Prostate gland (tissue), 2 donors: ENCODE data around the gene ZNF576. TPM values are rescaled to one million over a fixed set of nuclear protein-coding genes. Genes with fewer than 3 reads are reported as not detected.

Experiments used
- DNase-seq: peaks from one replicate; pipeline ENCODE4 v3.0.0-alpha.2; 2019; ENCODE audit warnings: low spot score
- H3K27ac ChIP-seq, 2 donors: fragments of 200-600 bp; sonication (generic); 2 replicates each; pipeline ENCODE4 v1.5.1; 2017 to 2019
- H3K27me3 ChIP-seq: fragments of 200-600 bp; sonication (generic); replicated peaks from 2 replicates; pipeline ENCODE4 v1.5.1; 2019; ENCODE audit not compliant: insufficient read depth
- H3K36me3 ChIP-seq, 2 donors: fragments of 200-600 bp; sonication (generic); 1 replicate in 1 of 2; 2 replicates in 1 of 2; pipeline versions ENCODE4 v1.5.1 to v1.8.1; 2017 to 2019
- H3K4me1 ChIP-seq: fragments of 200-600 bp; sonication (generic); replicated peaks from 2 replicates; pipeline ENCODE4 v1.5.1; 2019
- H3K4me3 ChIP-seq, 2 donors: fragments of 200-600 bp; sonication (generic); 2 replicates each; pipeline ENCODE4 v1.5.1; 2017 to 2019
- H3K9me3 ChIP-seq: fragments of 200-600 bp; sonication (generic); 2 replicates; pipeline ENCODE4 v1.5.1; 2017
- POLR2A ChIP-seq: fragments of 450-650 bp; IDR thresholded peaks from one replicate; pipeline ENCODE4 v1.6.1; 2016; ENCODE audit warnings: antibody characterized with exemption, mild to moderate bottlenecking
- POLR2AphosphoS5 ChIP-seq: sonication (generic); formaldehyde crosslinking; IDR thresholded peaks from one replicate; pipeline ENCODE4 v1.6.1; 2017; ENCODE audit warnings: antibody characterized with exemption
- WGBS: methylation state at CpG from one replicate; pipeline ENCODE4 v1.1.5; 2018; 5-methylcytosine and 5-hydroxymethylcytosine counted together
- intact Hi-C: fragments of 100-400 bp; cut with DNase I; formaldehyde crosslinking; loops from one replicate; pipeline ENCODE4 v1.14.2; 2022
- total RNA-seq, 2 donors: library from RNA; depleted of rRNA; stranded (reverse); fragments of >200 nt; gene quantifications; one replicate each; pipeline ENCODE4 v1.1.0, GENCODE V29; 2016
- TF ChIP-seq, protein P1 (sequence below), 4 experiments: fragments of 200-600 bp in 2 of 4; fragments of 450-650 bp in 2 of 4; sonication (generic) in 2 of 4; IDR thresholded peaks; 1 replicate in 3 of 4; 2 replicates in 1 of 4; pipeline ENCODE4 v1.5.1; 2016 to 2019; ENCODE audit warnings: antibody characterized with exemption in 4 of 4, mild to moderate bottlenecking in 2 of 4, moderate library complexity in 2 of 4

Gene ZNF576
- total RNA-seq, 2 donors from 2014 or later: 25.1 to 30.6 TPM

- H3K27ac ChIP-seq: peak overlapping the region; percentile 91
- WGBS: 33% methylated on average over 23 of the region's 23 CpGs
- no peaks in the 10 kb centered on the region for H3K9me3 ChIP-seq
- no peaks in the 10 kb centered on the region for H3K27me3 ChIP-seq
- no peaks in the 10 kb centered on the region for H3K36me3 ChIP-seq
- TF ChIP-seq POLR2A (no peak), POLR2AphosphoS5 (no peak)
- TF ChIP-seq, protein P1, sequence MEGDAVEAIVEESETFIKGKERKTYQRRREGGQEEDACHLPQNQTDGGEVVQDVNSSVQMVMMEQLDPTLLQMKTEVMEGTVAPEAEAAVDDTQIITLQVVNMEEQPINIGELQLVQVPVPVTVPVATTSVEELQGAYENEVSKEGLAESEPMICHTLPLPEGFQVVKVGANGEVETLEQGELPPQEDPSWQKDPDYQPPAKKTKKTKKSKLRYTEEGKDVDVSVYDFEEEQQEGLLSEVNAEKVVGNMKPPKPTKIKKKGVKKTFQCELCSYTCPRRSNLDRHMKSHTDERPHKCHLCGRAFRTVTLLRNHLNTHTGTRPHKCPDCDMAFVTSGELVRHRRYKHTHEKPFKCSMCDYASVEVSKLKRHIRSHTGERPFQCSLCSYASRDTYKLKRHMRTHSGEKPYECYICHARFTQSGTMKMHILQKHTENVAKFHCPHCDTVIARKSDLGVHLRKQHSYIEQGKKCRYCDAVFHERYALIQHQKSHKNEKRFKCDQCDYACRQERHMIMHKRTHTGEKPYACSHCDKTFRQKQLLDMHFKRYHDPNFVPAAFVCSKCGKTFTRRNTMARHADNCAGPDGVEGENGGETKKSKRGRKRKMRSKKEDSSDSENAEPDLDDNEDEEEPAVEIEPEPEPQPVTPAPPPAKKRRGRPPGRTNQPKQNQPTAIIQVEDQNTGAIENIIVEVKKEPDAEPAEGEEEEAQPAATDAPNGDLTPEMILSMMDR (IDR thresholded peaks at IDR 0.05): no peak
- H3K4me3 ChIP-seq: peak overlapping the region; percentile 68 to 73
- DNase-seq: no peak
- H3K4me1 ChIP-seq: no peaks in the 10 kb centered on the region
- intact Hi-C loops: no loop called here
Measured at GRCh38 chr19:43620061-43621001, 23.9 kb downstream of the ZNF576 start.

DNA sequence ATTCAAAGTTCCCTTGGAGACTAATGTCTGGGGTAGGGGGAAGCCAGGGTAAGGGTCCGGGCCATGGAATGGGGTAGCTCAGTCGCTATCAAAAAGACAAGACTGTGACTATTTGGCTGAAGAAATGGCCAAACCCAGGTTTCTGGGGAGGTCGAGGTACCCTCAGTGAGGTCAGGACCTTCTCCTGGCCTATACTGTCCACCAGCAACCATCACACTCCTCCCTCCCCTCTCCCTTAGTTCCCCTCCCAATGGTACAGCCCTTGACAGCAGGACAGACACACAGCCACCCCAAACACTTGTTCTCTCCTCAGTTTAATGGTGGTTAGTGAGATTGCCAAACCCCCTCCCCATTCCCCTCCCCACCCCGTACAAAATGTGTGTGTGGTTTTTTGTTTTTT is 25.7 kb downstream of the ZNF576 start:
- H3K36me3 ChIP-seq: no peaks in the 10 kb centered on the region
- no peak for TF ChIP-seq POLR2A
- H3K9me3 ChIP-seq: no peaks in the 10 kb centered on the region
- no peak overlapping the region for H3K27ac ChIP-seq
- 73% methylated on average over 4 of the region's 4 CpGs for WGBS
- DNase-seq: no peak
- H3K4me1 ChIP-seq: no peaks in the 10 kb centered on the region
- H3K27me3 ChIP-seq: no peaks in the 10 kb centered on the region
- intact Hi-C loops: no loop called here
- no peak overlapping the region for H3K4me3 ChIP-seq

- Histone ChIP-seq H3K4me3 (no peak overlapping the region), H3K9me3 (no peaks in the 10 kb centered on the region), H3K27ac (no peak overlapping the region), H3K36me3 (no peaks in the 10 kb centered on the region), H3K4me1 (no peaks in the 10 kb centered on the region), H3K27me3 (no peaks in the 10 kb centered on the region)
- DNase-seq: no peak
- TF ChIP-seq POLR2AphosphoS5 (no peak), POLR2A (no peak)
- TF ChIP-seq, protein P1 (IDR thresholded peaks at IDR 0.05): no peak
- intact Hi-C loops: no loop called here
- 88% methylated on average over 1 of the region's 1 CpG for WGBS
Measured at GRCh38 chr19:43622956-43623355, 26.6 kb downstream of the ZNF576 start.

- Histone ChIP-seq H3K27me3 (no peaks in the 10 kb centered on the region), H3K4me1 (no peaks in the 10 kb centered on the region), H3K36me3 (no peaks in the 10 kb centered on the region), H3K27ac (no peak overlapping the region), H3K4me3 (no peak overlapping the region), H3K9me3 (no peaks in the 10 kb centered on the region)
- 90% methylated on average over 35 of the region's 35 CpGs for WGBS
- TF ChIP-seq, protein P1 (IDR thresholded peaks at IDR 0.05): no peak
- TF ChIP-seq POLR2A: no peak
- no peak for TF ChIP-seq POLR2AphosphoS5
- no peak for DNase-seq
- intact Hi-C loops: no loop called here
Measured at GRCh38 chr19:43623889-43624670, 27.7 kb downstream of the ZNF576 start.

GRCh38 chr19:43624933-43625332 is 28.5 kb downstream of the ZNF576 start:
- TF ChIP-seq, protein P1 (IDR thresholded peaks at IDR 0.05): peak in 1 of 4 experiments; percentile 5
- TF ChIP-seq POLR2A: no peak
- 39% methylated on average over 30 of the region's 30 CpGs for WGBS
- Histone ChIP-seq H3K9me3 (no peaks in the 10 kb centered on the region), H3K27me3 (no peaks in the 10 kb centered on the region), H3K36me3 (no peaks in the 10 kb centered on the region), H3K4me1 (no peaks in the 10 kb centered on the region), H3K27ac (no peak overlapping the region), H3K4me3 (no peak overlapping the region)
- intact Hi-C loops: no loop called here
- no peak for DNase-seq
